Liver (tissue), 9 donors: ENCODE results near the gene ERGIC1. TPM values are rescaled to one million over a fixed set of nuclear protein-coding genes. Genes with fewer than 3 reads are reported as not detected.

Source experiments
- DNase-seq: peaks from one replicate; pipeline ENCODE4 v3.0.0-alpha.2; 2017; ENCODE audit warnings: low spot score
- H3K27ac ChIP-seq, 2 donors: one replicate each; pipeline ENCODE4 v1.7.0; 2013; ENCODE audit warnings: inconsistent platforms in 2 of 2, low read length in 2 of 2, control low read depth in 1 of 2, low read depth in 1 of 2, mild to moderate bottlenecking in 1 of 2
- H3K27me3 ChIP-seq, 4 donors: one replicate each; pipeline versions ENCODE4 v1.6.1 to v1.7.0; 2013; ENCODE audit warnings: low read length in 3 of 4, inconsistent platforms in 1 of 4, mild to moderate bottlenecking in 1 of 4, moderate library complexity in 1 of 4; ENCODE audit not compliant: control insufficient read depth in 4 of 4, insufficient read depth in 4 of 4
- H3K36me3 ChIP-seq, 4 donors: one replicate each; pipeline versions ENCODE4 v1.6.1 to v1.7.0; 2013; ENCODE audit warnings: low read length in 3 of 4, mild to moderate bottlenecking in 3 of 4, low read depth in 1 of 4, moderate library complexity in 1 of 4; ENCODE audit not compliant: control insufficient read depth in 4 of 4, insufficient read depth in 3 of 4
- H3K4me1 ChIP-seq, 4 donors: one replicate each; pipeline versions ENCODE4 v1.6.1 to v1.7.0; 2013; ENCODE audit warnings: low read length in 3 of 4, mild to moderate bottlenecking in 3 of 4, moderate library complexity in 1 of 4; ENCODE audit not compliant: control insufficient read depth in 4 of 4, insufficient read depth in 4 of 4
- H3K4me3 ChIP-seq, 3 donors: one replicate each; pipeline versions ENCODE4 v1.6.1 to v1.7.0; 2013; ENCODE audit warnings: low read length in 3 of 3, control low read depth in 1 of 3, low read depth in 1 of 3, mild to moderate bottlenecking in 1 of 3
- H3K9ac ChIP-seq, 2 donors: one replicate each; pipeline ENCODE4 v1.7.0; 2013; ENCODE audit warnings: low read length in 2 of 2, mild to moderate bottlenecking in 2 of 2, moderate library complexity in 2 of 2, control low read depth in 1 of 2, low read depth in 1 of 2
- H3K9me3 ChIP-seq, 4 donors: one replicate each; pipeline versions ENCODE4 v1.6.1 to v1.7.0; 2013; ENCODE audit warnings: low read length in 3 of 4; ENCODE audit not compliant: control insufficient read depth in 4 of 4
- EGR1 ChIP-seq, 2 donors: IDR thresholded peaks; 2 replicates each; pipeline ENCODE4 v1.6.1; 2016 to 2018; ENCODE audit warnings: antibody characterized with exemption in 2 of 2, low read depth in 2 of 2
- FOXA1 ChIP-seq: IDR thresholded peaks from 2 replicates; pipeline ENCODE4 v1.6.1; 2016; ENCODE audit warnings: antibody characterized with exemption
- FOXA2 ChIP-seq: IDR thresholded peaks from 2 replicates; pipeline ENCODE4 v1.6.1; 2016; ENCODE audit warnings: antibody characterized with exemption
- GABPA ChIP-seq, 2 donors: IDR thresholded peaks in 1 of 2; conservative IDR thresholded peaks in 1 of 2; 2 replicates each; pipeline ENCODE4 v1.6.1; 2016; ENCODE audit warnings: antibody characterized with exemption in 2 of 2, mild to moderate bottlenecking in 1 of 2, moderate library complexity in 1 of 2
- HNF4A ChIP-seq, 2 donors: conservative IDR thresholded peaks; 2 replicates each; pipeline ENCODE4 v1.6.1; 2016; ENCODE audit warnings: antibody characterized with exemption in 2 of 2, mild to moderate bottlenecking in 2 of 2
- HNF4G ChIP-seq: IDR thresholded peaks from 2 replicates; pipeline ENCODE4 v1.6.1; 2016; ENCODE audit warnings: antibody characterized with exemption
- JUND ChIP-seq, 2 donors: IDR thresholded peaks; 2 replicates each; pipeline ENCODE4 v1.6.1; 2016; ENCODE audit warnings: antibody characterized with exemption in 2 of 2
- MAX ChIP-seq: IDR thresholded peaks from 2 replicates; pipeline ENCODE4 v1.6.1; 2016; ENCODE audit warnings: antibody characterized with exemption
- NR2F2 ChIP-seq: IDR thresholded peaks from 2 replicates; pipeline ENCODE4 v1.6.1; 2016; ENCODE audit warnings: antibody characterized with exemption
- RAD21 ChIP-seq, 2 donors: IDR thresholded peaks; 2 replicates each; pipeline ENCODE4 v1.6.1; 2016; ENCODE audit warnings: antibody characterized with exemption in 2 of 2, mild to moderate bottlenecking in 2 of 2
- RXRA ChIP-seq, 2 donors: IDR thresholded peaks; 2 replicates each; pipeline ENCODE4 v1.6.1; 2017 to 2018; ENCODE audit warnings: antibody characterized with exemption in 2 of 2, mild to moderate bottlenecking in 1 of 2
- SP1 ChIP-seq: IDR thresholded peaks from 2 replicates; pipeline ENCODE4 v1.6.1; 2018; ENCODE audit warnings: antibody characterized with exemption, mild to moderate bottlenecking
- TAF1 ChIP-seq: conservative IDR thresholded peaks from 2 replicates; pipeline ENCODE4 v1.6.1; 2016; ENCODE audit warnings: antibody characterized with exemption, mild to moderate bottlenecking
- WGBS: extraction: QIAGEN DNeasy Blood & Tissue Kit; methylation state at CpG from one replicate; pipeline ENCODE4 v1.1.7; 2013; 5-methylcytosine and 5-hydroxymethylcytosine counted together
- polyA plus RNA-seq, 2 donors: library from polyadenylated mRNA; stranded (reverse) in 1 of 2; unstranded in 1 of 2; fragments of 200-250 nt in 1 of 2; fragments of >200 nt in 1 of 2; fragmentation: Nextera tagmentation in 1 of 2; extraction: Ambion mirVana in 1 of 2; gene quantifications; one replicate each; pipeline versions ENCODE4 v1.2.1 to v1.2.3, GENCODE V29; 2013 to 2015
- total RNA-seq, 2 donors: library from RNA; depleted of rRNA; stranded (reverse); fragments of >200 nt; gene quantifications; one replicate each; pipeline ENCODE4 v1.2.3, GENCODE V29; 2014
- TF ChIP-seq, protein P1 (sequence below): IDR thresholded peaks from 2 replicates; pipeline ENCODE4 v1.6.1; 2016; ENCODE audit warnings: antibody characterized with exemption, mild to moderate bottlenecking
- TF ChIP-seq, protein P2 (sequence below): IDR thresholded peaks from 2 replicates; pipeline ENCODE4 v1.6.1; 2016; ENCODE audit warnings: antibody characterized with exemption
- TF ChIP-seq, protein P3 (sequence below): fragments of 150-350 bp; IDR thresholded peaks from 2 replicates; pipeline ENCODE4 v1.5.1; 2017; ENCODE audit warnings: improper control_type of control experiment, low read depth, low read length; ENCODE audit not compliant: missing input control
- donor health status: healthy.
- donor health status: healthy.
- donor health status: healthy.
- donor health status: healthy.
- donor health status: healthy.

Gene ERGIC1
- total and polyA plus RNA-seq, 4 donors: 45.4 to 155 (median 101) TPM

- Histone ChIP-seq H3K36me3 (no peaks in the 10 kb centered on the region), H3K27me3 (no peaks in the 10 kb centered on the region), H3K4me1 (peaks cover 0 to 4% (median 2%) of the 10 kb centered on the region in 4 donors), H3K27ac (no peak overlapping the region), H3K9me3 (peaks cover 0 to 2% (median 0%) of the 10 kb centered on the region in 4 donors), H3K9ac (no peak overlapping the region), H3K4me3 (no peak overlapping the region)
- DNase-seq: no peak
- TF ChIP-seq FOXA1 (no peak), RXRA (IDR thresholded peaks at IDR 0.05) (no peak), JUND (IDR thresholded peaks at IDR 0.05) (no peak), NR2F2 (no peak), HNF4A (conservative IDR thresholded peaks at IDR 0.05) (no peak), FOXA2 (no peak), MAX (no peak), EGR1 (IDR thresholded peaks at IDR 0.05; ENCODE audit: low read depth in 2 of 2) (no peak), SP1 (no peak)
- TF ChIP-seq, protein P1, sequence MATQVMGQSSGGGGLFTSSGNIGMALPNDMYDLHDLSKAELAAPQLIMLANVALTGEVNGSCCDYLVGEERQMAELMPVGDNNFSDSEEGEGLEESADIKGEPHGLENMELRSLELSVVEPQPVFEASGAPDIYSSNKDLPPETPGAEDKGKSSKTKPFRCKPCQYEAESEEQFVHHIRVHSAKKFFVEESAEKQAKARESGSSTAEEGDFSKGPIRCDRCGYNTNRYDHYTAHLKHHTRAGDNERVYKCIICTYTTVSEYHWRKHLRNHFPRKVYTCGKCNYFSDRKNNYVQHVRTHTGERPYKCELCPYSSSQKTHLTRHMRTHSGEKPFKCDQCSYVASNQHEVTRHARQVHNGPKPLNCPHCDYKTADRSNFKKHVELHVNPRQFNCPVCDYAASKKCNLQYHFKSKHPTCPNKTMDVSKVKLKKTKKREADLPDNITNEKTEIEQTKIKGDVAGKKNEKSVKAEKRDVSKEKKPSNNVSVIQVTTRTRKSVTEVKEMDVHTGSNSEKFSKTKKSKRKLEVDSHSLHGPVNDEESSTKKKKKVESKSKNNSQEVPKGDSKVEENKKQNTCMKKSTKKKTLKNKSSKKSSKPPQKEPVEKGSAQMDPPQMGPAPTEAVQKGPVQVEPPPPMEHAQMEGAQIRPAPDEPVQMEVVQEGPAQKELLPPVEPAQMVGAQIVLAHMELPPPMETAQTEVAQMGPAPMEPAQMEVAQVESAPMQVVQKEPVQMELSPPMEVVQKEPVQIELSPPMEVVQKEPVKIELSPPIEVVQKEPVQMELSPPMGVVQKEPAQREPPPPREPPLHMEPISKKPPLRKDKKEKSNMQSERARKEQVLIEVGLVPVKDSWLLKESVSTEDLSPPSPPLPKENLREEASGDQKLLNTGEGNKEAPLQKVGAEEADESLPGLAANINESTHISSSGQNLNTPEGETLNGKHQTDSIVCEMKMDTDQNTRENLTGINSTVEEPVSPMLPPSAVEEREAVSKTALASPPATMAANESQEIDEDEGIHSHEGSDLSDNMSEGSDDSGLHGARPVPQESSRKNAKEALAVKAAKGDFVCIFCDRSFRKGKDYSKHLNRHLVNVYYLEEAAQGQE: no peak
- TF ChIP-seq, protein P2, sequence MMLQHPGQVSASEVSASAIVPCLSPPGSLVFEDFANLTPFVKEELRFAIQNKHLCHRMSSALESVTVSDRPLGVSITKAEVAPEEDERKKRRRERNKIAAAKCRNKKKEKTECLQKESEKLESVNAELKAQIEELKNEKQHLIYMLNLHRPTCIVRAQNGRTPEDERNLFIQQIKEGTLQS: no peak
- TF ChIP-seq, protein P3, sequence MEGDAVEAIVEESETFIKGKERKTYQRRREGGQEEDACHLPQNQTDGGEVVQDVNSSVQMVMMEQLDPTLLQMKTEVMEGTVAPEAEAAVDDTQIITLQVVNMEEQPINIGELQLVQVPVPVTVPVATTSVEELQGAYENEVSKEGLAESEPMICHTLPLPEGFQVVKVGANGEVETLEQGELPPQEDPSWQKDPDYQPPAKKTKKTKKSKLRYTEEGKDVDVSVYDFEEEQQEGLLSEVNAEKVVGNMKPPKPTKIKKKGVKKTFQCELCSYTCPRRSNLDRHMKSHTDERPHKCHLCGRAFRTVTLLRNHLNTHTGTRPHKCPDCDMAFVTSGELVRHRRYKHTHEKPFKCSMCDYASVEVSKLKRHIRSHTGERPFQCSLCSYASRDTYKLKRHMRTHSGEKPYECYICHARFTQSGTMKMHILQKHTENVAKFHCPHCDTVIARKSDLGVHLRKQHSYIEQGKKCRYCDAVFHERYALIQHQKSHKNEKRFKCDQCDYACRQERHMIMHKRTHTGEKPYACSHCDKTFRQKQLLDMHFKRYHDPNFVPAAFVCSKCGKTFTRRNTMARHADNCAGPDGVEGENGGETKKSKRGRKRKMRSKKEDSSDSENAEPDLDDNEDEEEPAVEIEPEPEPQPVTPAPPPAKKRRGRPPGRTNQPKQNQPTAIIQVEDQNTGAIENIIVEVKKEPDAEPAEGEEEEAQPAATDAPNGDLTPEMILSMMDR: no peak
- 85% methylated on average over 6 of the region's 6 CpGs for WGBS
Measured at GRCh38 chr5:172823840-172824362, 10.2 kb upstream of the ERGIC1 start.

- DNase-seq: no peak
- no peak overlapping the region for H3K4me3 ChIP-seq
- no peak overlapping the region for H3K27ac ChIP-seq
- H3K9me3 ChIP-seq: peaks cover 0 to 2% (median 0%) of the 10 kb centered on the region in 4 donors
- no peaks in the 10 kb centered on the region for H3K27me3 ChIP-seq
- no peaks in the 10 kb centered on the region for H3K4me1 ChIP-seq
- H3K36me3 ChIP-seq: no peaks in the 10 kb centered on the region
- 44% methylated on average over 2 of the region's 2 CpGs for WGBS
- no peak for TF ChIP-seq RXRA (IDR thresholded peaks at IDR 0.05)
- TF ChIP-seq, protein P1: no peak
- no peak for TF ChIP-seq JUND (IDR thresholded peaks at IDR 0.05)
- TF ChIP-seq TAF1: no peak
- no peak for TF ChIP-seq GABPA (IDR thresholded peaks at IDR 0.05 in 1 of 2, conservative IDR thresholded peaks at IDR 0.05 in 1 of 2)
- TF ChIP-seq HNF4A (conservative IDR thresholded peaks at IDR 0.05): no peak
- TF ChIP-seq FOXA1: no peak
- TF ChIP-seq NR2F2: no peak
- TF ChIP-seq HNF4G: no peak
- TF ChIP-seq, protein P2: no peak
- no peak for TF ChIP-seq RAD21 (IDR thresholded peaks at IDR 0.05)
- TF ChIP-seq, protein P3: no peak
- TF ChIP-seq MAX: no peak
- H3K9ac ChIP-seq: no peak overlapping the region
Measured at GRCh38 chr5:172825610-172826204, 8.3 kb upstream of the ERGIC1 start.
